Motor neuron (in vitro differentiated cells): ENCODE results near the gene RNPEPL1. TPM values are rescaled to one million over a fixed set of nuclear protein-coding genes. Genes with fewer than 3 reads are reported as not detected.

Experiments
- ATAC-seq, 8 experiments: fragments of 200-7000 bp; cut with Tn5 transposase; replicated peaks in 6 of 8; 2 replicates each; pipeline ENCODE4 v1.8.0; 2021; ENCODE audit warnings: mild to moderate bottlenecking in 8 of 8, moderate library complexity in 8 of 8
- H3K27ac ChIP-seq, 2 donors: fragments of 250-450 bp; sonication (Bioruptor Pico); 2 replicates each; pipeline ENCODE4 v1.9.0; 2021; ENCODE audit warnings: antibody characterized with exemption in 2 of 2, mild to moderate bottlenecking in 2 of 2, moderate library complexity in 1 of 2
- H3K4me1 ChIP-seq, 2 donors: fragments of 250-450 bp; sonication (Bioruptor Pico); replicated peaks in 1 of 2; 2 replicates each; pipeline ENCODE4 v1.6.1; 2021; ENCODE audit warnings: antibody characterized with exemption in 2 of 2, mild to moderate bottlenecking in 2 of 2, moderate library complexity in 1 of 2
- H3K4me3 ChIP-seq, 5 donors: fragments of 250-450 bp; sonication (Bioruptor Pico); 2 replicates each; pipeline ENCODE4 v1.9.0; 2021; ENCODE audit warnings: antibody characterized with exemption in 5 of 5, mild to moderate bottlenecking in 5 of 5, moderate library complexity in 4 of 5
- WGBS, 10 experiments: fragments of 450-650 bp; shearing (Covaris generic); methylation state at CpG; one replicate each; pipeline ENCODE4 v1.0.0; 2022; 5-methylcytosine and 5-hydroxymethylcytosine counted together
- in situ Hi-C, 9 experiments: fragments of 400-800 bp; cut with MboI; loops; one replicate each; pipeline ENCODE4 v1.15.0; 2021; ENCODE audit warnings: low sequenced_read_pairs in 9 of 9, low pct_unique_long_range_greater_than_20kb in 2 of 9; ENCODE audit not compliant: unreplicated experiment in 9 of 9
- total RNA-seq, 8 experiments: library from RNA; unstranded; fragments of 300-600 nt; gene quantifications; 2 replicates each; pipeline versions ENCODE4 v1.2.3 to v1.2.4, GENCODE V29; 2022

RNPEPL1 gene
- total RNA-seq, 8 experiments from 2014 or later = 3.4 to 32.6 (median 6.5) TPM

DNA sequence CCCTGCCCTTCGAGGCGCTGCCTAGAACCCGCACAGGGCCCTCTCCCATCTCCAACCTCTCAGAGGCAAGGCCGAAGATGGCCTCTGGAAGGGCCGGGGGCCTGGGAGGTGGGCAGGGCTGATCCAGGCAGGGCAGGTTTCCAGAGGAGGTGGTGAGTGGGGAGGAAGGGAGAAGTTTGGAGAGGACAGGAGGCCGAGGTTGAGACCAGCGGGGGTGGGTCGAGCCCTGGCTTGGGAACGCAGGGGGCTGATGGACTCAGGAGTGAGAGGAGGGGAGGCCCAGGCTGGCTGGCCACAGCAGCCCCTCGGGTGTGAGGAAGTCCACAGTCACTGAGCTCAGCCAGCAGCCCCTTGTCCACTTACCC is 28.8 kb downstream of the RNPEPL1 start:
- Histone ChIP-seq H3K4me3 (no peak overlapping the region), H3K27ac (no peak overlapping the region), H3K4me1 (no peaks in the 10 kb centered on the region)
- in situ Hi-C loops = no loop called here
- WGBS, 10 experiments = no CpG with 5 or more reads among the region's 10 CpGs
- no peak for ATAC-seq

DNA sequence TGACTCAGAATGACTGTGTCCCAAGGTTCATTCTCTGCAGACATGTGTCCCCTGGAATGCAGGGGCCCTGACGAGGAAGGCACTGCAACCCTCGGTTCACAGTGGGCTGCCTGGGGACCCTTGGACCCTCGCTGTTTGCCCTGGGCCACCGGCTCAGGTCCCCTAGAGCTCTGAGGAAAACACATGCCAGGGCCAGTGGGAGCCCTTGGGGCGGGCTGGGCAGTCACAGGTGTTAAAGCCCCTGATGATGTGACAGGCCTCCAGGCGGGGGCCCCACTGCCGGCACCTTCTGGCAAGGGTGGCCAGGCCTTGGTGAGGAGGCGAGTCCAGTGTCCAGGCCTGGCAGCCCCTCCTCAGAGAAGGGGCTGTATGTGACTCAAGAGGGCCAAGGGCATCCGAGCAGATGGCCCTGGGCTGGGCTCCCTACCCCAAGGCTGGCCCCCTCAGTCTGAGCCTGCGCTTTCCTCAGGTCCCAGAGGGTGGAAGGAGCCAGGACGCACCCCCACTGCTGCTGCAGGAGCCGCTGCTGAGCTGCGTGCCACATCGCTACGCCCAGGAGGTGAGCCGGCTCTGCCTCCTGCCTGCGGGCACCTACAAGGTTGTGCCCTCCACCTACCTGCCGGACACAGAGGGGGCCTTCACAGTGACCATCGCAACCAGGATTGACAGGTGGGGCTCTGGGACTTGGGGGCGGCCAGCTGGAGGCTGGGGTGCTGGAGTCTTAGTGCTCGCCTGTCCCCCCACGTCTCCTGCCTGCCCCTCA is 29.3 kb downstream of the RNPEPL1 start:
- in situ Hi-C loops = no loop called here
- H3K4me3 ChIP-seq = no peak overlapping the region
- no peak for ATAC-seq
- no peak overlapping the region for H3K27ac ChIP-seq
- H3K4me1 ChIP-seq = no peaks in the 10 kb centered on the region
- 70 to 100% (median 100%) methylated on average over 1 to 2 of the region's 22 CpGs; no CpG with 5 or more reads in 7 of the 10 experiments for WGBS, 10 experiments

DNA sequence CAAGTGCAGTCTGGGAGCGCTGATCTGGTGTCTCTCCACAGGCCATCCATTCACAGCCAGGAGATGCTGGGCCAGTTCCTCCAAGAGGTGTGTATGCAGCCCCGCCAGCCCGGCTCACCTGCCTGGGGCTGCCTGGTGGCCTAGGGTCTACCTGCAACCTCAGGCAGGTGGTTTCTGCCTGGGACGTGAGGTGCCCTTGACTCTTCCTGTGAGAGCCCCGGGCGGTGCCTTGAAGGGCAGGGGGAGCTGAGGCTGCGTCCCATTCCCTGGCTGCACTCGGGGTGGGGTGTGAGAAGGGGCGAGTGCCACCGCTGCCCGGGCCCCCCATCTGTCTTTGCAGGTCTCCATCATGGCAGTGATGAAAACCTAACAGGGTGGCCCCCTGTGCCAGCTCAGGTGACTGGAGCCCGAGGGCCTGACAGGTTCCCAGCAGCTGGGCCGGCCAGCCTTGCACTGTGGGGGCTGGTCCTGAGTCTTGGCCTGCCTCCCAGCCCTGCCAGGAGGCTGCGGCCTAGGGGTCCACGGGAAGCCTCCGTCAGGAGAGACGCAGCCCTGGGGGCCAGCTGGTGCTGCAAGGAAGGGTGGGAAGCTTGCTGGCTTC is 30.1 kb downstream of the RNPEPL1 start:
- Histone ChIP-seq H3K27ac (no peak overlapping the region), H3K4me1 (no peaks in the 10 kb centered on the region), H3K4me3 (no peak overlapping the region)
- 80 to 100% (median 94%) methylated on average over 1 to 4 of the region's 17 CpGs; no CpG with 5 or more reads in 6 of the 10 experiments for WGBS, 10 experiments
- in situ Hi-C loops = no loop called here
- ATAC-seq = no peak

DNA sequence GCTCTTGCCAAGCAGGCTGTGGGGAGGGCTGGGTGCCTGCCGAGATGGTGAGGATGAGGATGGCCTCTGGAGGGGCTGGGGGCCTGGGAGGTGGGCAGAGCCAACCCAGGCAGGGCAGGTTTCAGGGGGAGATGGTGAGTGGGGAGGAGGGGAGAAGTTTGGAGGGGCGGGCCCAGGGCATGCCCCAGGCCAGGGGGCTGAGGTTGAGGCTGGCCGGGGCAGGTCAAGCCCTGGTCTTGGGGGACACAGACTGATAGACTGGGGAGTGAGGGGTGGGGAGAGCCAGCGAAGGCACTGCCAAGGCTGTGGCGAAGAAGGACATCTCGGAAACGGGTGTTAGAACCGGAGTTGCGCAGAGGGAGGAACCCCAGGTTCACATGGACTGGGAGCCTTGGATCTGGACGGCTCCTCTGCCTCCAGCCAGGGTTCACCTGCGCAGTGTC is 30.9 kb downstream of the RNPEPL1 start:
- Histone ChIP-seq H3K4me3 (no peak overlapping the region), H3K27ac (no peak overlapping the region), H3K4me1 (no peaks in the 10 kb centered on the region)
- in situ Hi-C loops = no loop called here
- ATAC-seq = no peak
- no CpG with 5 or more reads among the region's 11 CpGs for WGBS, 10 experiments

DNA sequence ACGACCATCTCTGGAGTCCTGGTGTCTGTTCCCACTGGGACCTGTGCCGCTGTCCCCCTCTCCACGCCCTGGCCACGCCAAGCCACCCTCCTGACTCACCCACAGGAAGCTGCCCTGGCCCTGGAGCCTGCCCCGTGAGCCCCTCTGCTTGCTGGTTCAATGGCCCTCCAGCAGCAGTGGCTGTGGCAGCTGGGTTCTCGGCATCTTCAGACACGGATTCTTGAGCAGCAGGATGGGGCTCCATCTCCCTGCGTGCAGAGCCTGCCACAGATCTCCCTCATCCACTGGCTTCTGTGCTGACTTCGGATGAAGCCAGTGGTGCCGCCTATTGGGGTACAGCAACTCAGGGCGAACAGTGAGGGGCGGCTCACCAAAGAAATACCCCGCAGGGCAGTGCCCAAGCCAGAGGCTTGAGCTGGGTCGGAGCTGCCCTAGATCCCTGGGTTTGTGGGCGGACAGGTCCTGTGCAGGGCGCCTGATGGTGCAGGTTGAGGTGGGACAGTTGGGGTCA is 32.2 kb downstream of the RNPEPL1 start:
- no peak overlapping the region for H3K4me3 ChIP-seq
- H3K27ac ChIP-seq = no peak overlapping the region
- WGBS, 10 experiments = 80 to 100% (median 93%) methylated on average over 1 to 6 of the region's 16 CpGs; no CpG with 5 or more reads in 4 of the 10 experiments
- no peak for ATAC-seq
- H3K4me1 ChIP-seq = peaks cover 0 to 7% of the 10 kb centered on the region in 2 donors
- in situ Hi-C loops = no loop called here

DNA sequence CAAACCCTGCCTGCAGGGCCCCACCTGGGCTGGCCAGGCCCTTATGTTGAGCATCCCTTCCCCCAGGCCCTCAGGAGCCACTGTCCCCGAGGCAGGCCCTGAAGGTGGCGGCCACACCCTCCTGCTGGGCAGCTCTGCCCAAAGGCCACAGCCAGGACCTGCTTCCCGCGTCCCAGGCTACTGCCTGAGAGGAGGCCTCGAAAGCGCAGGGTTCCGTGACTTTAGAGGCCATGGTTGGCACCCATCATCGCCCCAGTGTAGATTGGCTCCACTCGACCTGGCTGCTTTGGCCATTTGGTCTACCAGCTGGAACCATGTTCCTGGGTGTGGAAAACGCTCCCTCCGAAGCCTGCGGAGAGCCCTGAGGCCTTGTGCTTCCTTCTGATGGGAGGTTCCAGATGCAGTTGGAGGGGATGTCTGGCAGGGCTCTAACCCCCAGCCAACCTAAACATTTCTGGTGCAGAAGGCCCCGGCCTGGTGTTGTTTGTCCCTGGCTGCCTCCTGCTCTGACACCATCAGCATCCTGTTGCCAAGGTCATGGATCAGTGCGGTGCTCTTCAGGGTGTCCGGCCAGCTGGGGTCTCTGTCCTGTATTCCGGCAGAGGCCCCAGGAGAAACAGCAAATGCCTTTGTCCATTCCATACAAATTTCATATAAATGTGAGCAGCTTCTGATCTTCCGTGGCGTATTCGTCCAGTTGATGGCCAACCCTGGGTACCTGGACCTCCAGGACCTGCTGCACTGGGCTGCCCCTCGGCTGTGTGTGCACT is 33.0 kb downstream of the RNPEPL1 start:
- WGBS, 10 experiments = 87 to 100% (median 96%) methylated on average over 3 to 9 of the region's 20 CpGs; no CpG with 5 or more reads in 2 of the 10 experiments
- Histone ChIP-seq H3K27ac (no peak overlapping the region), H3K4me3 (no peak overlapping the region), H3K4me1 (peaks cover 0 to 7% of the 10 kb centered on the region in 2 donors)
- ATAC-seq = no peak
- in situ Hi-C loops = no loop called here

DNA sequence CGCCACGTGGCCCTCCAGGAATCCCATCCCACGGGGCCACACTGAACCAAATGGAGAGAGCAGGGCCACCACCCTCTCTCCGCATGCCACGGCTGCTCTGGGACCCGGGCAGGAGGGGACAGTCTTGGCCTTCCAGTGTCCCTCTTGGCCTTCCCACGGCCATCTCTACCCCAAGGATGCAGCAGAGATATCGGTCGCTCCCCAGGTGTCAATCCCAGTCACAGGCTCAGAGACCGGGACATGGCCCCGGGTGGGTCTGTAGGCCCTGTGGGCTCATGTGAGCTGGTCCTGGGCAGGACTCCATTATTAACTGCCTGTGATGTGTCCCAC is 33.5 kb downstream of the RNPEPL1 start:
- Histone ChIP-seq H3K27ac (no peak overlapping the region), H3K4me1 (peaks cover 0 to 7% of the 10 kb centered on the region in 2 donors), H3K4me3 (no peak overlapping the region)
- WGBS, 10 experiments = 80 to 100% (median 96%) methylated on average over 1 to 6 of the region's 11 CpGs; no CpG with 5 or more reads in 7 of the 10 experiments
- in situ Hi-C loops = no loop called here
- ATAC-seq = no peak

DNA sequence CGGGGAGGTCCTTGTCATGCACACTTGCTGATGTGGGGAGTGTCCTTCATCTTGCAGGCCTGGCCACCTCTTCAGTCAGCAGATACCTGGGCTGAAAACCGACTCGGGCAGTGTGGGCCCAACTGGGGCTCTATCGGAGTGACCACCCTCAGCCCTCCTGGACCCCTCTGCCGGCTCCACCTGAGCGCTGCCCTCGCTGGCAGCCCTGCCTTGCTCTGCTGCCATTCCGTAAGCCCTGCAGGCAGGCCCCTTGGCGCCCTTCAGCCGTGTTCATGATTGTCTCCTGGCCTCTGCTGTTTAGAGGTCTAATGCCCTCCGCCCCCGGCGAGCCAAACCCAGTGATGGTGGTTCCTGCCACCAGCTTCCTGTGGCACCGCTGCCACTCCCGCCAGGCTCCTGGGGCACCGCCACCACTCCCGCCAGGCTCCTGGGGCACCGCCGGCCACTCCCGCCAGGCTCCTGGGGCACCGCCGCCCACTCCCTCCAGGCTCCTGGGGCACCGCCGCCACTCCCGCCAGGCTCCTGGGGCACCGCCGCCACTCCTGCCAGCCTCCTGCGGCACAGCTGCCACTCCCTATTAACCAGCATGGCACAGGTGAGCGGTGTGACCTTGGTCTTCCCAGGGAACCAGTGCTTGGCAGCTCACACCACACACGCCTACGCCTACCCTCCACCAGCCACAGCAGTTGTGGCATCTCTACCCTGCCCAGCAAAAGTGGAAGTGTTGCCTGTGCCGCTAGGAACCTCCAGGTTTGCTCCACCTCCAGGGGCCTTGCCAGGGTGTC is 34.2 kb downstream of the RNPEPL1 start:
- in situ Hi-C loops = no loop called here
- Histone ChIP-seq H3K27ac (no peak overlapping the region), H3K4me3 (no peak overlapping the region), H3K4me1 (peaks cover 0 to 7% of the 10 kb centered on the region in 2 donors)
- WGBS, 10 experiments = 82 to 100% (median 87%) methylated on average over 1 to 5 of the region's 32 CpGs; no CpG with 5 or more reads in 6 of the 10 experiments
- ATAC-seq = no peak

DNA sequence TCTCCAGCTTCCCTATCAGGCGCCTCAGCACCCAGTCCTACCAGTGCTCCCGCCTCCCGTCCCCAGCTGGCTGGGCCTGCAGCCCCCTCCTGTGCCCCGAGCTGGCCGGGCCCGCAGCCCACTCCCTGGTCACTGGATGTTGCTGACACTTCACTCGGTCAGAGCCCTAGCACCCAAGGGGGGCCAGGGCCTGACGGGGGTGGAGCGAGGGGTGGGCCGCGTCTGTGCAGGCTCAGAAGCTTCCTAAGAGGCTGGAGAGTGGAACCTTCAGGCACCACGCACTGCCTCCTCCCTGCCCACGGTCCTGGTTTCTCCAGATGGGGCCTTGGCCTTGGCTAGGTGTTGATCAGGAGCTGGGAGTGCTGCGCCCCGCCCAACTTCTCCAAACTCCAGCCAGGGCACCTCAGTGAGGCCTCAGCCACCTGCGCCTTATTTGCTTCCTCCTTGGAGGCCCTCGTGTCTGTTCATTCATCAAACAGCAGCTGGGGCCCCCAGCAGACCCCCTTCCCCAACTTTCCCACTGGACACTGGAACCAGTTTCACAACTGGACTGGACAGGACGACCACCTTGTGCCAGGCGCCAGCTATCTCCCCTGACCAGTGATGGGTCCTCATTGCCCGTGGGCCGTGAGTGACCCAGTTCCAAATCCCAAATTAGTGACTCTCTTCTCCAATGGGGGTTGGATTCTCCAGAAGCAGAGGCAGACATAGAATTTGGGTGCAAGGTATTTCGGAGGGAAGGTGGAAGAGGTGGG is 35.0 kb downstream of the RNPEPL1 start:
- WGBS, 10 experiments = 67 to 90% (median 90%) methylated on average over 2 to 4 of the region's 22 CpGs; no CpG with 5 or more reads in 7 of the 10 experiments

DNA sequence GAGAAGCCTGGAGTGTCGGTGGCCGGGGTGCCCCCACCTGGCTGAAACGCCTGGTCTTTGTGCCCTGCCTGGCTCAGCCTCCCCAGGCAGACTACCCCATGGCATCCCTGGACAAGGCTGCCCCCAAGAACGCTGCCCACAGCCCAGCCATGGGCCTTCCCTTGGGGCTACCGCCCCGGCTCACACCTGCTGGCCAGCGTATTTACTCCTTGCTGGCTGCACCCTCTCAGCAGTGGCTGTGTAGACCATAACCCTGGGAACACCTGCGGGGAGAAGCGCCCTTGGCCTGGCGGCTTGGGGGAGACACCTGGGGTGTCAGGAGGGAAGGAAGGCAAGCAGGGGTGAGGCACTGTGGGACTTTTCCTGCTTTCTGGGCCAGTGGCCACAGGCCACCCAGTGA is 35.6 kb downstream of the RNPEPL1 start:
- peak in 3 of 8 experiments; percentile 1 to 2 (median 1) for ATAC-seq
- Histone ChIP-seq H3K4me1 (peaks cover 0 to 7% of the 10 kb centered on the region in 2 donors), H3K4me3 (no peak overlapping the region), H3K27ac (peak overlapping the region in 1 of 2 donors; percentile 2)
- 86 to 100% (median 88%) methylated on average over 1 to 5 of the region's 10 CpGs; no CpG with 5 or more reads in 7 of the 10 experiments for WGBS, 10 experiments
- in situ Hi-C loops = no loop called here

More for the DNA sequence above, 35.0 kb downstream of the RNPEPL1 start:
- ATAC-seq = no peak
- Histone ChIP-seq H3K4me1 (peaks cover 0 to 7% of the 10 kb centered on the region in 2 donors), H3K4me3 (no peak overlapping the region), H3K27ac (no peak overlapping the region)
- in situ Hi-C loops = no loop called here

DNA sequence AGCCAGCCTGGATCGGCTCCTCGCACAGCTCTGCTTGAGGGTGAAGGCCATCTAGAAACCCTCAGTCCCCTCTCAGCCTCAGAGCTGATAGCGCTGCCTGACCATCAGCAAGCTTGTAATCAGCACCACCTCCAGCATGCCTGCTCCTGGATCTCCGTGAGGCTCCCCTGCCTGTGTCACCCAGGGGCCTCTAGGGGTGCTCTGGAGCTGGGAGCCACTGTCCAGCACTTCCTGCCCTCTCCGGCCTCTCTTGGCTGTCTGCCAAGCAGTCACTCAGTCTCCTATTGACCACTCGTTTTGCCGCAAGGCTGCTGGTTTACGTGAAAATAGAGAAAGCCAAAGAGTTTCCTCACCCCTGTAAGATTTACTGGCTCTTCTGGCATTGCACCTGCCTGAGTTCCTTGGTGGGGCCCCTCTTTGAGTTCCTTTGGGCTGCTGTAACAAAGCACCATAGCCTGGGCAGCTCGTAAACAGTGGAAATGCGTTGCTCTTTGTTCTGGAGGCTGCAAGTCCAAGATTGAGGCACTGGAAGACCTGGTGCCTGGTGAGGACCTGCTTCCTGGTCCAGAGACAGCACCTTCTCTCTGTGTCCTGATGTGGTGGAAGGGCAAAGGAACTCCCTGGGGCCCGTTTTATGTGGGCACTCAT is 36.1 kb downstream of the RNPEPL1 start:
- peak overlapping the region in 1 of 2 donors; percentile 48 for H3K27ac ChIP-seq
- in situ Hi-C loops = no loop called here
- 0 to 80% (median 41%) methylated on average over 1 to 3 of the region's 11 CpGs; no CpG with 5 or more reads in 4 of the 10 experiments for WGBS, 10 experiments
- peak; percentile 77 to 98 (median 90) for ATAC-seq
- peaks cover 0 to 7% of the 10 kb centered on the region in 2 donors for H3K4me1 ChIP-seq
- peak overlapping the region in 3 of 5 donors; percentile 5 to 16 (median 16) for H3K4me3 ChIP-seq
